ENCODE measurements around the gene LYSMD1.

DNA sequence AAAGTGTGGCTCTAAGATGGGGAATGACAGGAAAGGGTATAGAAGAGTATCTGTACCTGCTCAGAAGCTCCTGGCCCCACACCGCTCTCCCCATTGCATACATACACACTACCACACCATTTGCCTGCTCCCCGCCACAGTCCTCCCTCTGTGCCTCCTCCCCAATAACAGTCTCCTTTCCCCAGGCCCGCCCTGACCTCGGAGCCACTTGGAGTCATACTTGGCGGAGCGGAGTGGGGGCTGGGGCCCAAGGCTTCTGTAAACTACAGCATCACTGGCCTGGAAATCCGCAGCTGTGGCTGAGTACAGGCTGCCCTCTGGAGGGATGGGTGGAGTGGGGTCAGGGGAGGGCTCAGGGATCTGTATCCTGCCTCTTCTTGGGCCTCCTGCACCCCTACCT, 27.9 kb downstream of the LYSMD1 start:
- TF ChIP-seq CTCF (IDR thresholded peaks at IDR 0.05) (no peak), POLR2A (IDR thresholded peaks at IDR 0.05) (no peak)
